ENCODE results near the gene CDC25B. TPM values are rescaled to one million over a fixed set of nuclear protein-coding genes. Genes with fewer than 3 reads are reported as not detected.

The CDC25B gene
- total and polyA plus RNA-seq, 2 of the 8 experiments (the other 6 are each of a cell fraction or from before 2014, with no cell fraction given) = 21.7 to 31.2 TPM

DNA sequence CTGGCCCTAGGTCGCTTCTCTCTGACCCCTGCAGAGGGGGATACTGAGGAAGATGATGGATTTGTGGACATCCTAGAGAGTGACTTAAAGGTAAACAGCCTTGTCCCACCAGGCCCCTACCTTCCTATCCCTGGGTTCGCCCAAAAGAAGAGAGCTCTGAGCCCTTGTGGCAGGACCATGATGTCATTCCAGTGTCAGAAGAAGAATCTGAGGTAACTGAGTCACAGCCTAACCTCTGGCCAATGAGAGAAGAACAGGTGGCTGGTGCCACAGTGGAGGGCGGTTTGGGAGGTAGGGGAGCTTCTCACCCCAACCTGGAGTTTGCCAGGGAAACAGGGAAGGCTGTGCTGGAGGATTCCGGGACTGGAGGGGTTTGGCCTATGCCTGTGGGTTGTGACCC, 5.2 kb downstream of the CDC25B start (continued):
- TF ChIP-seq BACH1 (IDR thresholded peaks at IDR 0.05; ENCODE audit: low read length) = no peak
- TF ChIP-seq, protein P1, sequence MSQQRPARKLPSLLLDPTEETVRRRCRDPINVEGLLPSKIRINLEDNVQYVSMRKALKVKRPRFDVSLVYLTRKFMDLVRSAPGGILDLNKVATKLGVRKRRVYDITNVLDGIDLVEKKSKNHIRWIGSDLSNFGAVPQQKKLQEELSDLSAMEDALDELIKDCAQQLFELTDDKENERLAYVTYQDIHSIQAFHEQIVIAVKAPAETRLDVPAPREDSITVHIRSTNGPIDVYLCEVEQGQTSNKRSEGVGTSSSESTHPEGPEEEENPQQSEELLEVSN (IDR thresholded peaks at IDR 0.05) = no peak
- no peak for TF ChIP-seq CTBP2 (IDR thresholded peaks at IDR 0.05; ENCODE audit: borderline replicate concordance, insufficient read depth, insufficient read length, low read length)
- TF ChIP-seq EZH2 (IDR thresholded peaks at IDR 0.05; ENCODE audit: low read depth, low read length, severe bottlenecking) = no peak
- no peak for TF ChIP-seq TBP (IDR thresholded peaks at IDR 0.05; ENCODE audit: low read depth, low read length)
- no peak for TF ChIP-seq ASH2L (IDR thresholded peaks at IDR 0.05; ENCODE audit: low read length)
- no peak for TF ChIP-seq SUZ12 (IDR thresholded peaks at IDR 0.05; ENCODE audit: low read length)
- TF ChIP-seq TAF7 (optimal IDR thresholded peaks at IDR 0.05; ENCODE audit: borderline replicate concordance, low read depth, low read length) = no peak

All from H1 (cell line).